Measurements from ENCODE around the gene MAPKAP1. TPM values are rescaled to one million over a fixed set of nuclear protein-coding genes. Genes with fewer than 3 reads are reported as not detected.

The MAPKAP1 gene
- total RNA-seq, 1 donor from 2014 or later = 80.0 TPM

DNA sequence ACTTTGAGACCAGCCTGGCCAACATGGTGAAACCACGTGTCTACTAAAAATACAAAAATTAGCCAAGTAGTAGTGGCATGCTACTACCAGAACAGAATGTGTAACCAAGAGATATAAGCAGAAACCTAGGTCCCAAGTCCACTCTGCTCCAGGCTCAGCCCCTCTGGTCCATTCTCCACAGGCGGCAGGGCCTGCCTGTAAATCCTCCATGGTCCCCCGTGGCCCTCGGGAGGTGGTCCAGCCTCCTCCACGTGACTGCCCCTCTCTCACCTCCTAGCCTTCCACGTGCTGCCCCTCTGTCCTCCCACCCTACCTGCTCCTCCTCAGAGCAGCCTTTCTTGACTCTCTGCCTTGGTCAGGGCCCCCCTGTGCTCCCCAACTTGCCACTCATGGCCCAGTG, 318.0 kb downstream of the MAPKAP1 start:
- no peak for DNase-seq (ENCODE audit: low spot score)

DNA sequence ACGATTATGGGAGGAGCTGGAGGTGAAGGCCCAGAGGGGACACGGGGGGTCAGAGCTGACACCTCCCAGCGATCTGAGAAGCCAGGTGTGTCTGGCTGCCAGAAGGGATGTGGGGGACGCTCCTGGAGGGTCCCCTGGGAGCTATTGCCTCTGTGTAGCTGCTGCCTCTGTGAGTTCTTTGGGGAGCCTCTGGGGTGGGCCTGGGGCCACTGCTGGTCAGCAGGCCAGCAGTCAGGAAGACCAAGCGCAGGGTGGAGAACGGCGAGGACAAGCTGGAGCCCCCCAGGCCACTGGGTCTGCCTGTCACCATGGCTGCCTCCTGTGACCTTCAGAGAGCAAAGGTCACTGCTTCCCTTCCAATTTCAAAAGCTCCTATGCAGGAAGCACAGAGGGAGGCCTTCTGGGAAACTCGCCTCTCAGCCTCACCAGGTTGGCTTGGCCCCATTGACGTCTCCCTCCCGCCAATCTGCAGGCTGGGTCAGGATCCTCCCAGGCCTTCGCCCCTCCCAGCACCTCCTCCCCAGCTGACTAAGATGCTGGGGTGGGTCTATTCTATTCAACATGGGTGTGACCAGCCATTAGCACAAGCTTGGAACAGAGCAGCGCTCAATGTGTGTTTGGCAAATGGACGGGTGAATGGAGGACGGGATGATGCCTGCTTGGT, 319.0 kb downstream of the MAPKAP1 start:
- DNase-seq (ENCODE audit: low spot score) = no peak

Other genes starting within 250 kb of the MAPKAP1 start
- gene PBX3, start 40.2 kb upstream of the MAPKAP1 start, total RNA-seq = 48.3 TPM